KMS-11 (cell line): ENCODE data around the gene CD300H.

Experiments used
- H2AFZ ChIP-seq: fragments of 200-600 bp; sonication (generic); 2 replicates; pipeline ENCODE4 v1.6.1; 2016; ENCODE audit warnings: antibody characterized with exemption, mixed run types, low read depth
- H3K27ac ChIP-seq: fragments of 200-600 bp; sonication (generic); 2 replicates; pipeline ENCODE4 v1.6.1; 2016; ENCODE audit warnings: mild to moderate bottlenecking, mixed run types
- H3K27me3 ChIP-seq: fragments of 200-600 bp; sonication (generic); 2 replicates; pipeline ENCODE4 v1.6.1; 2017; ENCODE audit warnings: mild to moderate bottlenecking, low read depth, mixed run types, moderate library complexity; ENCODE audit not compliant: insufficient read depth
- H3K36me3 ChIP-seq: fragments of 200-600 bp; sonication (generic); 2 replicates; pipeline ENCODE4 v1.6.1; 2017; ENCODE audit warnings: mild to moderate bottlenecking, mixed run types; ENCODE audit not compliant: insufficient read depth
- H3K4me1 ChIP-seq: fragments of 200-600 bp; sonication (generic); 2 replicates; pipeline ENCODE4 v1.6.1; 2016; ENCODE audit warnings: mild to moderate bottlenecking, low read depth, mixed run types; ENCODE audit not compliant: poor library complexity, severe bottlenecking
- H3K4me2 ChIP-seq: fragments of 200-600 bp; sonication (generic); 2 replicates; pipeline ENCODE4 v1.7.0; 2016; ENCODE audit warnings: mild to moderate bottlenecking, mixed run types
- H3K4me3 ChIP-seq: fragments of 200-600 bp; sonication (generic); IDR thresholded peaks from 2 replicates; pipeline ENCODE4 v1.6.1; 2017; ENCODE audit warnings: low read depth, low read length, mixed read lengths; ENCODE audit not compliant: insufficient read depth
- H3K79me2 ChIP-seq: fragments of 200-600 bp; sonication (generic); 2 replicates; pipeline ENCODE4 v1.6.1; 2016; ENCODE audit warnings: low read depth, mixed run types; ENCODE audit not compliant: insufficient read depth
- H3K9ac ChIP-seq: fragments of 200-600 bp; sonication (generic); 2 replicates; pipeline ENCODE4 v1.6.1; 2016; ENCODE audit warnings: mild to moderate bottlenecking, mixed run types
- H4K20me1 ChIP-seq: fragments of 200-600 bp; sonication (generic); 2 replicates; pipeline ENCODE4 v1.6.1; 2016; ENCODE audit warnings: mild to moderate bottlenecking, mixed run types; ENCODE audit not compliant: insufficient read depth
- TF ChIP-seq, protein P1 (sequence below): fragments of 200-600 bp; sonication (generic); conservative IDR thresholded peaks from 2 replicates; pipeline ENCODE4 v1.6.1; 2017; ENCODE audit warnings: low read depth, mild to moderate bottlenecking, antibody characterized with exemption, low read length, moderate library complexity, mixed read lengths

CD300H gene

GRCh38 chr17:74585711-74586110 is 18.4 kb upstream of the CD300H start:
- Histone ChIP-seq H2AFZ (no peak overlapping the region), H3K79me2 (no peaks in the 10 kb centered on the region), H4K20me1 (no peaks in the 10 kb centered on the region), H3K27me3 (peaks cover 75% of the 10 kb centered on the region), H3K4me1 (no peaks in the 10 kb centered on the region), H3K36me3 (no peaks in the 10 kb centered on the region), H3K4me2 (no peak overlapping the region), H3K9ac (no peak overlapping the region), H3K4me3 (no peak overlapping the region), H3K27ac (no peak overlapping the region)
- TF ChIP-seq, protein P1, sequence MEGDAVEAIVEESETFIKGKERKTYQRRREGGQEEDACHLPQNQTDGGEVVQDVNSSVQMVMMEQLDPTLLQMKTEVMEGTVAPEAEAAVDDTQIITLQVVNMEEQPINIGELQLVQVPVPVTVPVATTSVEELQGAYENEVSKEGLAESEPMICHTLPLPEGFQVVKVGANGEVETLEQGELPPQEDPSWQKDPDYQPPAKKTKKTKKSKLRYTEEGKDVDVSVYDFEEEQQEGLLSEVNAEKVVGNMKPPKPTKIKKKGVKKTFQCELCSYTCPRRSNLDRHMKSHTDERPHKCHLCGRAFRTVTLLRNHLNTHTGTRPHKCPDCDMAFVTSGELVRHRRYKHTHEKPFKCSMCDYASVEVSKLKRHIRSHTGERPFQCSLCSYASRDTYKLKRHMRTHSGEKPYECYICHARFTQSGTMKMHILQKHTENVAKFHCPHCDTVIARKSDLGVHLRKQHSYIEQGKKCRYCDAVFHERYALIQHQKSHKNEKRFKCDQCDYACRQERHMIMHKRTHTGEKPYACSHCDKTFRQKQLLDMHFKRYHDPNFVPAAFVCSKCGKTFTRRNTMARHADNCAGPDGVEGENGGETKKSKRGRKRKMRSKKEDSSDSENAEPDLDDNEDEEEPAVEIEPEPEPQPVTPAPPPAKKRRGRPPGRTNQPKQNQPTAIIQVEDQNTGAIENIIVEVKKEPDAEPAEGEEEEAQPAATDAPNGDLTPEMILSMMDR = no peak

- no peak overlapping the region for H3K4me3 ChIP-seq
- no peaks in the 10 kb centered on the region for H3K79me2 ChIP-seq
- no peaks in the 10 kb centered on the region for H3K4me1 ChIP-seq
- H3K27me3 ChIP-seq = peaks cover 75% of the 10 kb centered on the region
- TF ChIP-seq, protein P1 = no peak
- no peaks in the 10 kb centered on the region for H3K36me3 ChIP-seq
- H3K27ac ChIP-seq = no peak overlapping the region
- no peak overlapping the region for H2AFZ ChIP-seq
- no peak overlapping the region for H3K9ac ChIP-seq
- no peaks in the 10 kb centered on the region for H4K20me1 ChIP-seq
- no peak overlapping the region for H3K4me2 ChIP-seq
Measured at GRCh38 chr17:74584292-74585060, 17.2 kb upstream of the CD300H start.

GRCh38 chr17:74582633-74583032 is 15.3 kb upstream of the CD300H start:
- Histone ChIP-seq H3K27me3 (peaks cover 77% of the 10 kb centered on the region), H3K27ac (no peak overlapping the region), H4K20me1 (no peaks in the 10 kb centered on the region), H3K36me3 (no peaks in the 10 kb centered on the region), H3K4me3 (no peak overlapping the region), H3K4me1 (no peaks in the 10 kb centered on the region), H3K9ac (no peak overlapping the region), H3K79me2 (no peaks in the 10 kb centered on the region), H2AFZ (no peak overlapping the region), H3K4me2 (no peak overlapping the region)
- TF ChIP-seq, protein P1 = no peak

- no peak overlapping the region for H3K4me2 ChIP-seq
- H3K27me3 ChIP-seq = peaks cover 73% of the 10 kb centered on the region
- H3K4me1 ChIP-seq = no peaks in the 10 kb centered on the region
- H3K4me3 ChIP-seq = no peak overlapping the region
- no peaks in the 10 kb centered on the region for H4K20me1 ChIP-seq
- H3K9ac ChIP-seq = no peak overlapping the region
- no peak overlapping the region for H2AFZ ChIP-seq
- no peak overlapping the region for H3K27ac ChIP-seq
- H3K36me3 ChIP-seq = no peaks in the 10 kb centered on the region
- TF ChIP-seq, protein P1 = no peak
- no peaks in the 10 kb centered on the region for H3K79me2 ChIP-seq
Measured at GRCh38 chr17:74579900-74580299, 12.6 kb upstream of the CD300H start.
